ENCODE data around the gene IL1RL2.
A peak's percentile ranks its signal among the peaks of the same experiment; 100 is the strongest.

IL1RL2 gene

GRCh38 chr2:102186791-102187495 is at the start of gene IL1RL2:
Gene IL1RL2, plus strand, starts transcription at chr2:102187023. Its CDS starts 845 bp downstream, at chr2:102187868.
- no peak for DNase-seq

- DNase-seq = no peak
Observed at GRCh38 chr2:102137138-102137537, 49.7 kb upstream of the IL1RL2 start.

- peak; percentile 66 for DNase-seq
Observed at GRCh38 chr2:102138331-102138730, 48.5 kb upstream of the IL1RL2 start.

- peak; percentile 75 for DNase-seq
Observed at GRCh38 chr2:102139851-102140250, 47.0 kb upstream of the IL1RL2 start.

GRCh38 chr2:102140377-102140776 is 46.4 kb upstream of the IL1RL2 start:
- peak; percentile 63 for DNase-seq

GRCh38 chr2:102141011-102141943 is 45.5 kb upstream of the IL1RL2 start:
- DNase-seq = peak; percentile 96

DNA sequence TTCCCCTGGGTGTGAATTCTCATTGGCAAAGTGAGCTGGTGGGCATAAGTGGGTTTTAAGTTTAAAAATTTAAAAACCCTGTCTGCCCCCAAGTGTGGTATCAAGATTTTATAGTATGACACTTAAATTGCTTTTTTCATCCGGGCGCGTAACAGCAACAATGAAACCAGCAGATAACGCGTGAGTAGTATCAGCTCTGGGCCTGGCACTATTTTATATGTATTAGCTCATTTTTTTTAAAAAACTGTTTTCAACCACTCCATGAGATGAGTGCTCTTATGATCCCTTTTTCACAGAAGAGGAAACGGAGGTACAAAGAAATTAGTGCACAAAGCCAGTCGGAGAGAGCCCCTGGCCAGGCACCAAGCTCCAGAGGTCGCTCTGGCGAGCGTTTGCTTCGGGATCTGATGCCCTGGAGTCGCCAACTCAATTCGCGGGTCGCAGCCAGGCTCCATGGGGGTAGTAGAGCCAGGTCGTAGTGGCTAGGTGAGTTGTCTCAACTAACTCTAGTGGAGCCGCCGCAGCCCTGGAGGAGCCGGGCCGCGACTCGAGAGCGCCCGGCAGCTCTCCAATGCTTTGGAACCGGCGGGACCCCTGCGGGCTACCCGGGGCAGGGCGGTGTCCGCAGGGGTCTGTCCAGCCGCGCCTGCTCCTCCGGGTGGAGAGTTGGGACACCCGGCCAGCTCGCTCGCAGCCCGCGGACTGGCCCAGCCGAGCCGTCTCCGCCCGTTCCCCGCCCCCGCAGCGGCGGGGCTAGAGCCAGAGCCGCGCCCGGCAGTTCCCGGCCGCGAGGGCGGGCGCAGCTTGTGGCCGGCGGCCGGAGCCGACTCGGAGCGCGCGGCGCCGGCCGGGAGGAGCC is 44.6 kb upstream of the IL1RL2 start, which contains the start of gene IL1R1:
TSS of gene IL1R1 (plus strand) at position 777 of the 859 bp plus-strand sequence. CDS start 14,979 bp downstream, outside the sequence.
- DNase-seq = peak; percentile 68

- peak; percentile 52 for DNase-seq
Observed at GRCh38 chr2:102142829-102143449, 43.9 kb upstream of the IL1RL2 start.

- DNase-seq = peak; percentile 22
Observed at GRCh38 chr2:102143450-102143985, 43.3 kb upstream of the IL1RL2 start.

DNA sequence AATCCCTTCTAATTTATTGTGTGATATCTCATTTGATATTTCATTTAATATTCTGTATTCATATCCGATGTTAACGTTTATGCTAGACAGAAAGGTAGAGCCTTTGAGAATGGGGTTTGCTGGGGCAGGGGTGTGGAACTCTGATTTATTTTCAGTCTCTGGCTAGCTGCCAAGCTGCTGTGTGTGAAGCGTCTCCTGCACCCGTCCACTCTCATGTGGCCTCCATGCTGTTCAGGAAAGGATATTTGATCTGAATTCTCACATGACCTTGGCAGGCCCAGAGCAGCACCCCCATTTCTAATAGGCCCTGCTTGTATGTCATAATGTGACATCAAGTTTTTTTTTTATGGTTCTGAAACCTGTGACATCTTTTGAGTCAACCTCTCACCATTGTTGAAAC is 42.7 kb upstream of the IL1RL2 start:
- DNase-seq = no peak

DNA sequence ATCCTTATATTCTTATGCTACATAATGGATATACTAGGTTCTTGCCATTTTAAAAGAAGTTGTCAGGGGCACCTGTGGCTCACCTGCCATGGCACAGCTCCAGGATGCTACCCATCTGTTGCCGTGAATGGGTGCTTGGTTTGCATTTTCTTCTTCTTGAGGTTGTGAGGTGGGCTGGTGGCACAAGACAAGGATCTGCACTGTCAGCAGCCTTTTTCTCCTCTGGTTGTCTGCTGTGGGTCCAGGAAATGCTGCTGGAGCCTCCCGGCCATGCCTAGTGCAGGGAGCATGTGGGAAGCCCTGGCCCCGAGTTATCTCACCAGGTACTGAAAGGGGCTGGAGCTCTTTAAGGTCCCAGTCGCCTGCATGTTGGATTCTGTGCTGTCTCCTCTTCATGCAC is 41.7 kb upstream of the IL1RL2 start:
- no peak for DNase-seq

DNA sequence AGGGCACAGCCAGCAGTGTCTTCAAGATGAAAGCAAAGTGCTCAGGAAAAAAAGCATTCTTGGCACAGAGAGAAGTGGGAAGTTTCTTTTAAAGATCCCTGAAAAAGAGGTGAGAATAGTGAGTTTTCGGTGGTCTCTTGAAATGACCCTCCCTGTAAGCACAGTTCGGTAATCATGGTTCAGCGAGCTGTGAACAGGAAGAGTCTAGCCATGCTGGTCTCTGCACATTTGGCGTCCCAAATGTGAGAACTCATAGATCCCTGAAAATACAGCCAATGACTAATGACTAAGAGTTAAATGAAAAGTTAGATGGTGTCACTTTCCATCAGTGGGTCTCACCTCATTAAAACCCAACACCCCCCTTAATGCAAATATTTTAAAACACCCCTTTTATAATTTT is 40.9 kb upstream of the IL1RL2 start:
- no peak for DNase-seq

DNA sequence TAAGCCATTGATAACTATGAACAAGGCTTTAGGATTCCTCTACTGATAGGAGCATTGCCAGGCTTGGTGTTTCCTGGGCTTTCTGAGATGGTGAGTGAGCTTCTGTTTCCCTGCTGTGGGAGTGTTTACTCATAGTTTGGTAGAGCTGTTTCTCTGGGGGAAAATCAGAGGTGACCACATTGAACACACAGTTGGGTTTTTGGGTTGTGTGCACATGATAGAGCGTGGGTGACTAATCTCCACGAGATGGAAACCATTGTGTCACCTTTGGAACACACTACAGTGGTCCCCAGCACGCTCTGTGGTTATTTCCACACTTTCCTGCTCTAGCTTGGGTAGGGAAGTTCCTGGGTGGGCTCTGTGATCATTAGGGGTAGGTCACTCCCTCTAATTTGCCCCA is 38.9 kb upstream of the IL1RL2 start:
- DNase-seq = peak; percentile 23

- DNase-seq = no peak
Observed at GRCh38 chr2:102149243-102149642, 37.6 kb upstream of the IL1RL2 start.

DNA sequence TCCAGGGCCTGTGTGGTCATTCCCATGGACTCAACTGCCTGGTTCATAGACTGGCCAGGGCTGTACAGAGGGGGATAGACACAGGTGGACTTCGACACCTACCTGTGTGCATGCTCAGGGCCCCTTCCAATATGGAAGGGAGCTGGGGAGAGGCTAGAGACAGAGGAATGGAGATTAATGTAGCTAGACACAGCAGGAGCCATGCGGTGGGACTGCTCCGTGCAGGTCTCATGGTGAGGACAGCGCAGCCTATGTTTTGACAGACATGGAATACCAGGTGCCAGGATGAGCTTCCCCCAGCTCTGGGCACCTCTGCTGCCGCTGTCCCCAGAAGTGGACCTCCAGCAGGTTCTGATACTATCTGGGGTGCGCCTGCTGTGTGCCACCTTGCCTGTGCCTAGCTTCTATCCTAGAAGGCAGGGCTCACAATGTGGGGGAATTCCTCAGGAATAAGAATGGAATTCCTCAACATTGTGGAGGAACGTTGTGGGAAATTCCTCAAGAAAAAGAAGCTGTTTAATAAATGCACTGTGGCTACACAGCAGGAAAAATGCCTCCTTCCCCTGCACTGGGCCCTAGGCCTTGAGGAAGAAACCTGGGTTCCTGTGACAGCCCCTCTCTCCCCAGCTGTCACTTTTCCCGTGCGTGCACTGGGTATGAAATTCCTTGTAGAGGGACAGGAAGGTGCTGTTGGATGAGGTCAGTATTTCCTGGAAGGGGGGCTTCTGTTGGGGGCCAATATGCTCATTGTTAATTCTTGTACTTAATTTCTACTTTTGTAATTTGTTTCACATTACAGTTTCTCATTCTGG is 37.0 kb upstream of the IL1RL2 start:
- DNase-seq = peak; percentile 41

GRCh38 chr2:102154364-102154763 is 32.5 kb upstream of the IL1RL2 start:
- DNase-seq = no peak

DNA sequence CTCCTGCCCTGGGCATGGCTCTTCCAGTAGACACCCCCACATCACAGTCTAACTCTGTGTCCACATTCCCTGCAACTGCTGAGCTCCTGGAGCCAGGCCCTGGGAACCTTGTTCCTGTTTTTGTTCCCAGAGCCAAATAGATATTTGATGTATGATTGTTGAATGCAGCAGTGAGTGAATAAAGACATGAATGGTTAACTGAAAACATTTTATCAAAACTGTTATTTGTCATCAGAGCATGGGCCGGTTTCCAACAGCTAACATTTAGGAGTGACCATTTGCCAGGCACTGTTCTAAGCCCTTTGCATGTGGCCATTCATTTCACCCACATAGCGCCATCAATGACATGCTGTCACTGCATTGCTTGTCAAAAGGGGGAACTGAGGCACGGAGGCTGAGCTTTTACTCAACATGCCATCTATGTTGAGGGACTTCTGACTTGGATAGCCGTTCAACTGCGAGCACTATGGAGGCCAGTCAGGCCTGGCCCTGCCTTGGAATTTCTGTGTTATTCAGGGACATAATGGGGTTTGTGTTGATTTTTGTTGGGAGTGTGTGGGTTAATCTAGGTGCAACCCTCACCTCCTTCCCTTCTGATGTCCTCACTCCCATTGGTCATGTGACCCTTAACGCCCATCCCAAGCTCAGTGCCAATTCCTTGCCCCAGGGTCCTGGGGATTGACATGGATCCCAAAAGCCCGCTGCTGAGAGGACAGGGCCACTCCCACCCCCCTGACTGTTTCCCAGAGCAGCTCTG is 31.7 kb upstream of the IL1RL2 start:
- no peak for DNase-seq

DNA sequence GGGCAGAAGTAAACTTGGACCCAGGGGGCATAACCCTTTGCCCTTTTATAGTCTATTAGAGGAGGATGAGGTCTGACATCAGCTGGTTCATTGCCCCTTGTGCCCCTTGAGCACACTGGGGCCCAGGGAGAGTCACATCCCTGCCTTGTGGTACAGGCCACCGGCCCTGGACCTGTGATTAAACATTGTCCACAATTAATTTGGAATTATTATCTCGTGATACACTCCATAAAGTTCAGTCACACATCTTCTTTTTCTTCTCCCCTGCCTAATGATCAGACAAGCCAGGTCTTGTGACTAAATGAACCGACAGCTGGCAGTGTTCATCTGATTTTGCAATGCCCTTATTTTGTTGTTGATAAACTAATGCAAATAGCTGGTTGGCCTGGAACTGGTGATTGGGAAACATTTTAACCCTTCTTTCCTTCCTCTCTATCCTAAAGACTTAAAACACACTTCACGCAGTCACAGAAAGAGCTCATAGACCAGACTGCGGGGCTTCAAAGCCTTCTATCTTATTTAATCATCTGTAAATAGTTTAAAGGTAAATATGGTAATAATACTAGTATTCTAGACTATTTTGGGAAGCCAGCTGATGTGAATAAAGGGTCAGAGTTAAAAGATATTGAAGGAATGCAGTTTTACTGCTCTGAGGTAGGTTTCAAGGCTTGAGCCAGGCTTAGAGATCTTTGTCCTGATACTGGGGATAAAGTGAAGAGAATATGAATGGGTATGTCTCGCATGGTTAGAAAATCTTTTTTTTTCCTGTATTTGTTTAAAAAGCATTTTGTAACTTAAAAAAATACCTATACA is 30.9 kb upstream of the IL1RL2 start:
- DNase-seq = peak; percentile 19

DNA sequence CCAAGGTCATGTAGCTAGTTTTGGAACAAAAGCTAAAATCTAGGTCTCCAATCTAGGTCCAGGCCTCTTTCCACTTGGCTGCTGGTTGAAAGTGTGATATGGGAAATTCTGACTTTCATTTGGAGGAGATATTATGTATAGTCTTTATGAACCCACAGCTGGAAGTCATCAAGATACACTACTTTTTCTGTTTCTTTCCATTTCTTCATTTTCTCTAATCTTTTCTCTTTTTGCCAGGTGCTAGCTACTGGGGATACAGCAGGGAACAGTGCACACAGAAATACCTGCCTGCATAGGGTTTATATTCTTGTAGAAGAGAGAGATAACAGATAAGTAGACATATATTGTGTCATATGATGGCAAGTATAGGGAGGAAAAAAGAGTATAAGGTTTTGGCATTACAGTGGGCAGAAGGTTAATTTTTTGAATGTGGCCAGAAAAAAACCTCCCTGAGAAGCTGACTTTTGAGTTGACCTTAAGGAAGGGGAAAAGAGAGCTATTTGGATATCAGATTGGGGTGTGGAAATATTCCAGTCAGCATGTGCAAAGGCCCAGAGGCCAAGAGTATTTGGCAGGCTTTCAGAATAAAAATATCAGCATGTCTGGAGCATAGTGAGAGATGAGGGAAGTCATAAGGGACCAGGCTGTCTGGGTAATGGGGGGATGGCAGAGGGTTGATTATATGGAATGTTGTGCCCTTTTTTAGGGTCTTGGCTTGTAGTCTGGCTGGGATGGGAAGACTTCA is 28.6 kb upstream of the IL1RL2 start:
- no peak for DNase-seq
